Measurements from ENCODE around the gene LSP1. TPM values are rescaled to one million over a fixed set of nuclear protein-coding genes. Genes with fewer than 3 reads are reported as not detected.

LSP1 gene
- total and polyA plus RNA-seq, 8 donors = 2.4 to 26.8 (median 9.9) TPM

DNA sequence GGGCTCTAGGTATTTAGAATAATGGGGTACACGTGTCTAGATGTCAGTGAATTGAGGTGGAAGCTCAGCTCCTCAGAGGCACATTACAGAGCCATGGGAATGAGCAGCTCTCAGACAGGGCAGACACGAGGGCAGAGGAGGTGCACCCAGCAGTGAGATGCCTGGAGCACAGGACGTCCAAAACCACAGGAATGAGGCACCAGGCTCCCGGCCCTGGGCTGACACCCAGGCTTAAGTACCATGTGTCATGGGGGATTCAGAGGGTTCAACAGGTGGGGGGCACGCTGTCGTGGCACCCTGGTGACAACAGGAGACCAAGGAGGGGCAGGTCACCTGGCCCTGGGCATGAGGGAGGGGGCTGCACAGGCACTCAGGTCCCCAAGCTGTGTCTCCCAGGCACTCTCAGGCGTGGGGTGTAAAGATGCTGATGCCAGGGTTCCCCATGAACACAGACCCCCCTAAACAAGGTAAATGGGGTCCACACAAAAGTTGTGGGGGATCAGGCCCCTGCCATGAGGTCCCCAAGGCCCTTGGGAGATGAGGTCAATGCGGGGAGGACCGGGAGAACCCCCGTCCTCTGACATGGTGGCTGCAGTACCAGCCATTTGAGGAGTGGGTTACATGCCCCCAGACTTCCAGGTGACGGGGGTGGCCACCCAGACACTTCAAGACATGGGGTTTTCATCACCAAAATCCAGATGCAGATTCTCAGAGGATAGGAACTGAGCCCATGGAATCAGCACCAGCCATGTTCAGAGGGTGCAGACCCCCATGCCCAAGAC is 23.7 kb upstream of the LSP1 start:
- no peak overlapping the region for H3K4me3 ChIP-seq
- TF ChIP-seq, protein P1, sequence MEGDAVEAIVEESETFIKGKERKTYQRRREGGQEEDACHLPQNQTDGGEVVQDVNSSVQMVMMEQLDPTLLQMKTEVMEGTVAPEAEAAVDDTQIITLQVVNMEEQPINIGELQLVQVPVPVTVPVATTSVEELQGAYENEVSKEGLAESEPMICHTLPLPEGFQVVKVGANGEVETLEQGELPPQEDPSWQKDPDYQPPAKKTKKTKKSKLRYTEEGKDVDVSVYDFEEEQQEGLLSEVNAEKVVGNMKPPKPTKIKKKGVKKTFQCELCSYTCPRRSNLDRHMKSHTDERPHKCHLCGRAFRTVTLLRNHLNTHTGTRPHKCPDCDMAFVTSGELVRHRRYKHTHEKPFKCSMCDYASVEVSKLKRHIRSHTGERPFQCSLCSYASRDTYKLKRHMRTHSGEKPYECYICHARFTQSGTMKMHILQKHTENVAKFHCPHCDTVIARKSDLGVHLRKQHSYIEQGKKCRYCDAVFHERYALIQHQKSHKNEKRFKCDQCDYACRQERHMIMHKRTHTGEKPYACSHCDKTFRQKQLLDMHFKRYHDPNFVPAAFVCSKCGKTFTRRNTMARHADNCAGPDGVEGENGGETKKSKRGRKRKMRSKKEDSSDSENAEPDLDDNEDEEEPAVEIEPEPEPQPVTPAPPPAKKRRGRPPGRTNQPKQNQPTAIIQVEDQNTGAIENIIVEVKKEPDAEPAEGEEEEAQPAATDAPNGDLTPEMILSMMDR (IDR thresholded peaks at IDR 0.05) = no peak
- no peak for FAIRE-seq
- H3K9me3 ChIP-seq = no peaks in the 10 kb centered on the region
- intact Hi-C loops (cut with DNase I) = no loop called here
- H3K27me3 ChIP-seq = no peaks in the 10 kb centered on the region
- WGBS, 2 donors = 80 to 85% methylated on average over 11 of the region's 11 CpGs
- H3K36me3 ChIP-seq = no peaks in the 10 kb centered on the region
- no peak overlapping the region for H3K27ac ChIP-seq
- no peak for ATAC-seq
- DNase-seq = peak in 3 of 6 donors; percentile 35 to 60 (median 56)
- peaks cover 42 to 54% (median 44%) of the 10 kb centered on the region in 3 donors for H3K4me1 ChIP-seq

DNA sequence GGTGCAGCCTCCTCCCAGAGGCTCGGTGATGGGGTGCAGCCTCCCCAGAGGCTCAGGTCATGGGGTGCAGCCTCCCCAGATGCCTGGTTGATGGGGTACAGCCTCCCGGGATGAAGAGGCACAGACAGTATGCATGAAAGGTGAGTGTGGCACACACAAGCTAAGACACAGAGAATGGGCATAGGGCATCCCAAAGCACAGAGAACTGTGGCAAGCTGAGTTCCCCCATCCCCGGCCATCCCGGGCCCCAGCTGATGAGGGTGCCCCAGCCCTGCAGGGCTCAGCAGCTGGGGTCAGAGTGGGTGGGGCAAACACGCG is 22.9 kb upstream of the LSP1 start:
- H3K36me3 ChIP-seq = no peaks in the 10 kb centered on the region
- FAIRE-seq (no peak), ATAC-seq (no peak), DNase-seq (no peak)
- TF ChIP-seq, protein P1 (IDR thresholded peaks at IDR 0.05) = no peak
- whole genome bisulfite sequencing, 2 donors = 54 to 58% methylated on average over 6 of the region's 6 CpGs
- no peaks in the 10 kb centered on the region for H3K9me3 ChIP-seq
- H3K27ac ChIP-seq = peak overlapping the region; percentile 54 to 96 (median 80)
- intact Hi-C loops (cut with DNase I) = loop anchor here in 2 of 3 donors (5.0 kb wide), 1 partner anchor 133 kb away; the partner anchor contains the start of gene KRTAP5-6 (in 2 of the 2)
- peaks cover 49 to 61% (median 50%) of the 10 kb centered on the region in 3 donors for H3K4me1 ChIP-seq
- H3K4me3 ChIP-seq = no peak overlapping the region
- no peaks in the 10 kb centered on the region for H3K27me3 ChIP-seq

DNA sequence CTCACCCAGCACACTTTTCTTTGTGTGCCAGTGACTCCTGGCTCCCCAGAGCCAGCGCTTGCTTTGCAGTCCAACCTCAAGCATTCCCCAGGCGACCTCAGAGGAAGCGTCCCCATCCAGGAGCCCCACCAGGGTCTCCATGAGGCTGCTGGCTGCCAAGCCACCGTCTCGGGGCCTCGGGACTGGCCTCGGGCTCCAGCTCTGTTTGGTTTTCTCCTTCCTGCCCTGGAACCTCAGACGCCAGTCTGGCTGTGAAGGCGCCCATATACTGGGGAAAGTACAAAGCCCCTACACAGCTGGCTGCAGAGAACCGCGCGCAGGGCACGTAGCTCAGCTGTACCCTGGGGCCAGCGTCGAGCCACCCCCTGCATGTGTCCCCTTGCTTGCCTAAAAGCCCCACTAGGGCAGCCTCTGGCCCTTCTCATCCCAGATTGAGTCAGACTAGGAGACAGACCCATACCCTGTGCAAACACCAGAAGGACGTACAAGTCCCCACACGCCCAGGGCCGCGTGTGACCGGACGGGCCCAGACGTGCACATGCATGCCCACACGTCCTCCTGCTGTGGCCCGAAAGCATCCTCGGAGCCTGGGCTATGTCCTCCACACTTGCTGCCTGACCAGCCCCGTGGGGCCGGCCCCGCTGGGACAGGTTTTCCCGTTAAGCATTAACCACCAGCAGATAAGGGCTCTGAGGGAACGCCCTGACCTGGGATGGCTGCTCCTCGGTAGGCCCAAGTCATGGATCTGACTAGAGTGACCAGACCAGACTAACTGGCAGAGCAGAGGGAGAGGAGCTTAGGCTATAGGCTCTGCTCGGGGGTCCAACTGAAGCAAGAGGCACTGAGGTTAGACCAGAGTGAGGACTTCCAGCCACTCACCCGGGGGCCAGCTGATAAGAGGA is 22.3 kb upstream of the LSP1 start:
- ATAC-seq (peak; percentile 55 to 72 (median 64)), FAIRE-seq (no peak), DNase-seq (peak; percentile 86 to 95 (median 90))
- TF ChIP-seq, protein P1 (IDR thresholded peaks at IDR 0.05) = no peak
- Histone ChIP-seq H3K27me3 (no peaks in the 10 kb centered on the region), H3K36me3 (no peaks in the 10 kb centered on the region), H3K27ac (peak overlapping the region; percentile 67 to 96 (median 82)), H3K9me3 (no peaks in the 10 kb centered on the region), H3K4me1 (peaks cover 46 to 61% (median 50%) of the 10 kb centered on the region in 3 donors), H3K4me3 (no peak overlapping the region)
- 17 to 19% methylated on average over 33 of the region's 33 CpGs for WGBS, 2 donors
- intact Hi-C loops (cut with DNase I) = loop anchor here in 2 of 3 donors (5.0 kb wide), 1 partner anchor 133 kb away; the partner anchor contains the start of gene KRTAP5-6 (in 2 of the 2)

DNA sequence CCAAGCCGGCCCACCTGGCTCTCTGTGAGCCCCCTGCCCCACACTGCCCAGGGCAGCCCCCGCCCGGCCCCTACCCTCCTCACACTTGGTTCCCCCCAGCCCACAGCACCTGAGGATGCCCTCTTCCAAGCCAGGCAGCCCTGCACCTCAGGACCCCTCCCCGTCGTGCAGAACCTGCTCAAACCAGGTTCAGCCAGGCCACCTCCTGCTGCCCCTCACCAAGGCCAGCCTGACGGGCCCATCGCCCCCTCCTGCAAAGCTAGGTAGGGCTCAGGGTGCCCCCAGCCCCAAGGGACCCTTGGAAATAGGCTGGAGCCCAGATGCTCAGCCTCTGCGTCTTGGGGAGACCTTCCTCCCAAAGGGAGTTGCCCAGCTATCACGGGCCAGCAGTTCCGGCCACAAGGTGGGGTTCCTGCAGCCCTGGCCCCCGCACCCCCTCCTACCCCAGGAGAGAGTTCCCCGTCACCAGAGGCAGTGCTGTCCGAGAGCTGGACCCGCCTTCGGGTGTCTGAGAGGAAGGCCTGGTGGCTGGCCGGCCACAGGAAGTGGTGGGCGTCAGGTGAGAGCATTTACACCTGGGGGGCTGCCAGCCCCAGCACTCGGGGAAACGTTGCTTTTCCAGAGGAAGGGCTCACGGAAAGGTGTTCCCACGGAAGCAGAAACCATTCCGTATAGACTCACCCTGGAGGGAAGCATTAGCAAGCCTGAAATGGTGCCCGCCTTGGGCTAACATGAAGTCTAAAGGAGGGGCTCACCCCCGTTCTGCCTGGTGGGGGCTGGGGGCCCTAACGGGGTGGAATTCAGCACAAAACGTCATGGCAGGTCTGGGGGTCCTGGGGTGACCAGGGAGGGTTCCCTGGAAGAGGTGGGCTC is 21.3 kb upstream of the LSP1 start:
- ATAC-seq (no peak), FAIRE-seq (no peak), DNase-seq (peak in 5 of 6 donors; percentile 21 to 82 (median 51))
- Histone ChIP-seq H3K36me3 (no peaks in the 10 kb centered on the region), H3K27me3 (no peaks in the 10 kb centered on the region), H3K9me3 (no peaks in the 10 kb centered on the region), H3K27ac (peak overlapping the region; percentile 67 to 96 (median 82)), H3K4me3 (no peak overlapping the region), H3K4me1 (peaks cover 46 to 59% (median 50%) of the 10 kb centered on the region in 3 donors)
- WGBS, 2 donors = 62 to 66% methylated on average over 25 to 26 of the region's 26 CpGs
- TF ChIP-seq, protein P1 (IDR thresholded peaks at IDR 0.05) = no peak
- intact Hi-C loops (cut with DNase I) = loop anchor here in 2 of 3 donors (5.0 kb wide), 1 partner anchor 134 kb away; the partner anchor contains the start of gene KRTAP5-6 (in 2 of the 2)
